Lung (tissue), 12 donors: ENCODE results near the gene RAD51C. TPM values are rescaled to one million over a fixed set of nuclear protein-coding genes. Genes with fewer than 3 reads are reported as not detected.
"Not testable (repeated sequence)": the region's sequence is repeated elsewhere in the genome, so short reads cannot be mapped to it uniquely, and the experiment has no call there.

Experiments
- ATAC-seq: fragments of 200-7000 bp; cut with Tn5 transposase; one replicate; pipeline ENCODE4 v1.9.1; 2020; ENCODE audit warnings: moderate number of reproducible peaks; ENCODE audit not compliant: insufficient read depth, low FRiP score
- DNase-seq, 3 donors: peaks; one replicate each; pipeline ENCODE4 v3.0.0-alpha.2; 2013 to 2017
- H3K27ac ChIP-seq, 2 donors: one replicate each; pipeline ENCODE4 v1.5.1; 2013; ENCODE audit warnings: mild to moderate bottlenecking in 2 of 2, moderate library complexity in 2 of 2, control low read depth in 1 of 2, inconsistent platforms in 1 of 2, low read depth in 1 of 2, low read length in 1 of 2
- H3K27me3 ChIP-seq, 3 donors: one replicate each; pipeline ENCODE4 v1.5.1; 2013; ENCODE audit warnings: low read length in 2 of 3; ENCODE audit not compliant: control insufficient read depth in 3 of 3, insufficient read depth in 3 of 3
- H3K36me3 ChIP-seq, 4 donors: one replicate each; pipeline ENCODE4 v1.5.1; 2013; ENCODE audit warnings: low read length in 4 of 4, mild to moderate bottlenecking in 1 of 4, moderate library complexity in 1 of 4; ENCODE audit not compliant: control insufficient read depth in 4 of 4, insufficient read depth in 4 of 4
- H3K4me1 ChIP-seq, 5 donors: one replicate each; pipeline ENCODE4 v1.5.1; 2013; ENCODE audit warnings: low read length in 5 of 5, mild to moderate bottlenecking in 2 of 5, moderate library complexity in 1 of 5; ENCODE audit not compliant: control insufficient read depth in 5 of 5, insufficient read depth in 5 of 5
- H3K4me3 ChIP-seq: one replicate; pipeline ENCODE4 v1.5.1; 2013; ENCODE audit warnings: mild to moderate bottlenecking, control low read depth, moderate library complexity
- H3K9ac ChIP-seq, 2 donors: one replicate each; pipeline ENCODE4 v1.5.1; 2013; ENCODE audit warnings: low read length in 2 of 2, control low read depth in 1 of 2; ENCODE audit not compliant: insufficient read depth in 1 of 2
- H3K9me3 ChIP-seq, 4 donors: one replicate each; pipeline ENCODE4 v1.5.1; 2013; ENCODE audit warnings: low read length in 3 of 4, mild to moderate bottlenecking in 1 of 4, moderate library complexity in 1 of 4; ENCODE audit not compliant: control insufficient read depth in 4 of 4, insufficient read depth in 3 of 4
- WGBS, 2 donors: extraction: QIAGEN DNeasy Blood & Tissue Kit; methylation state at CpG; one replicate each; pipeline ENCODE4 v1.1.7; 2013; 5-methylcytosine and 5-hydroxymethylcytosine counted together
- polyA plus RNA-seq, 2 donors: library from polyadenylated mRNA; stranded (reverse); fragments of 200-250 nt; gene quantifications; one replicate each; pipeline ENCODE4 v1.2.1, GENCODE V29; 2013
- total RNA-seq, 2 donors: library from RNA; depleted of rRNA in 1 of 2; stranded (reverse); fragments of >200 nt in 1 of 2; gene quantifications; one replicate each; pipeline ENCODE4 v1.2.1, GENCODE V29; 2014 to 2021
- TF ChIP-seq, protein P1 (sequence below): IDR thresholded peaks from 2 replicates; pipeline ENCODE4 v1.5.1; 2012; ENCODE audit warnings: mild to moderate bottlenecking; ENCODE audit errors: control extremely low read depth, extremely low read depth
- donor health status: control.
- donor health status: control.
- donor health status: Bipolar disorder and iron deficiency.
- donor health status: healthy.
- donor health status: DM: yes; HTN: yes; CAD: no.

RAD51C gene
- total and polyA plus RNA-seq, 4 donors, result 14.2 to 26.6 (median 19.1) TPM

DNA sequence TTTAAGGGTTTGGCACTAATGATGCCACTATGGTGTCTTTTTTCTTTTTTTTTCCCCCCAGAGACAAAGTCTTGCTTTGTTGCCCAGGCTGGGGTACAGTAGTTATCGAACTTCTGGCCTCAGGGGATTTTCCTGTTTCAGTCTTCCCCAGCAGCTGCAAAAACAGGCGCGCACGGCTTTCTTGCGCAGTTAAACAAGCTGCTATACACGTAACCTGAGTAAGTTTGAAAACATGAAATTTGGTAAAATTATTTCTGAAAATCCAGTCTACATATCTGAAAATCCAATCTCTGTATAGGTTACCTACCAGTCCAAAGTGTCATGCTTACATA, 12.4 kb upstream of the RAD51C start:
- Histone ChIP-seq H3K4me1 (no peaks in the 10 kb centered on the region), H3K27ac (no peak overlapping the region), H3K27me3 (no peaks in the 10 kb centered on the region), H3K36me3 (no peaks in the 10 kb centered on the region), H3K9me3 (no peaks in the 10 kb centered on the region), H3K9ac (no peak overlapping the region), H3K4me3 (no peak overlapping the region)
- 84 to 87% methylated on average over 6 of the region's 6 CpGs for WGBS, 2 donors
- ATAC-seq (no peak), DNase-seq (no peak)
- TF ChIP-seq, protein P1, sequence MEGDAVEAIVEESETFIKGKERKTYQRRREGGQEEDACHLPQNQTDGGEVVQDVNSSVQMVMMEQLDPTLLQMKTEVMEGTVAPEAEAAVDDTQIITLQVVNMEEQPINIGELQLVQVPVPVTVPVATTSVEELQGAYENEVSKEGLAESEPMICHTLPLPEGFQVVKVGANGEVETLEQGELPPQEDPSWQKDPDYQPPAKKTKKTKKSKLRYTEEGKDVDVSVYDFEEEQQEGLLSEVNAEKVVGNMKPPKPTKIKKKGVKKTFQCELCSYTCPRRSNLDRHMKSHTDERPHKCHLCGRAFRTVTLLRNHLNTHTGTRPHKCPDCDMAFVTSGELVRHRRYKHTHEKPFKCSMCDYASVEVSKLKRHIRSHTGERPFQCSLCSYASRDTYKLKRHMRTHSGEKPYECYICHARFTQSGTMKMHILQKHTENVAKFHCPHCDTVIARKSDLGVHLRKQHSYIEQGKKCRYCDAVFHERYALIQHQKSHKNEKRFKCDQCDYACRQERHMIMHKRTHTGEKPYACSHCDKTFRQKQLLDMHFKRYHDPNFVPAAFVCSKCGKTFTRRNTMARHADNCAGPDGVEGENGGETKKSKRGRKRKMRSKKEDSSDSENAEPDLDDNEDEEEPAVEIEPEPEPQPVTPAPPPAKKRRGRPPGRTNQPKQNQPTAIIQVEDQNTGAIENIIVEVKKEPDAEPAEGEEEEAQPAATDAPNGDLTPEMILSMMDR, result no peak

DNA sequence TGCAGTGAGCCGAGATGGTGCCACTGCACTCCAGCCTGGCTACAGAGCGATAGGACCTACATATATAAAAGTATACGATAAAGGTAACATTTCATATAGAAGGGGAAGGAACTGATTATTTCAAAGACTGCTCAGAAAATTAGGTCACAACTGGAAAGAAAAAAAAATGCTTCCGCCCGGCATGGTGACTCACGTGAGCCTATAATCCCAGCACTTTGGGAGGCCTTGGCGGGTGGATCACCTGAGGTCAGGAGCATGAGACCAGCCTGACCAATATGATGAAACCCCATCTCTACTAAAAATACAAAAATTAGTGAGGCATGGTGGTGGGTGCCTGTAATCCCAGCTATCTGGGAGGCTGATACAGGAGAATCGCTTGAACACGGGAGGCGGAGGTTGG, 8.4 kb upstream of the RAD51C start:
- peaks cover 0 to 4% (median 0%) of the 10 kb centered on the region in 3 donors for H3K27me3 ChIP-seq
- TF ChIP-seq, protein P1, result no peak
- H3K4me1 ChIP-seq, result no peaks in the 10 kb centered on the region
- H3K27ac ChIP-seq, result no peak overlapping the region
- no peak for ATAC-seq
- H3K4me3 ChIP-seq, result no peak overlapping the region
- H3K9ac ChIP-seq, result no peak overlapping the region
- no peak for DNase-seq
- H3K36me3 ChIP-seq, result no peaks in the 10 kb centered on the region
- no peaks in the 10 kb centered on the region for H3K9me3 ChIP-seq
- WGBS, 2 donors, result 83 to 95% methylated on average over 10 of the region's 10 CpGs

DNA sequence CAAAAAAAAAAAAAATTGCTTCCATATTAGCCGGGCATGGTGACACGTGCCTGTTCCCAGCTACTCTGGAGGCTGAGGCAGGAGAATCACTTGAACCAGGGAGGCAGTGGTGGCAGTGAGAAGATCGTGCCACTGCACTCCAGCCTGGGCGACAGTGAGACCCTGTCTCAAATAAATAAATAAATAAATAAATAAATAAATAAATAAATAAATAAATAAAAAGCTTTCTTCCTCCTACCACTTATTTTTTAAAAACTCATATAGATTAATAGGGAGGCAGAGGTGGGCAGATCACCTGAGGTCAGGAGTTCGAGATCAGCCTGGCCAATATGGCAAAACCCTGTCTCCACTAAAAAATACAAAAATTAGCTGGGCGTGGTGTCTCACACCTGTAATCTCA, 7.9 kb upstream of the RAD51C start:
- not testable (repeated sequence) for ATAC-seq, H3K36me3 ChIP-seq, H3K9me3 ChIP-seq, H3K27ac ChIP-seq, H3K4me3 ChIP-seq, H3K27me3 ChIP-seq, H3K4me1 ChIP-seq, H3K9ac ChIP-seq, DNase-seq
- whole genome bisulfite sequencing, 2 donors, result 92% methylated on average over 6 of the region's 6 CpGs

DNA sequence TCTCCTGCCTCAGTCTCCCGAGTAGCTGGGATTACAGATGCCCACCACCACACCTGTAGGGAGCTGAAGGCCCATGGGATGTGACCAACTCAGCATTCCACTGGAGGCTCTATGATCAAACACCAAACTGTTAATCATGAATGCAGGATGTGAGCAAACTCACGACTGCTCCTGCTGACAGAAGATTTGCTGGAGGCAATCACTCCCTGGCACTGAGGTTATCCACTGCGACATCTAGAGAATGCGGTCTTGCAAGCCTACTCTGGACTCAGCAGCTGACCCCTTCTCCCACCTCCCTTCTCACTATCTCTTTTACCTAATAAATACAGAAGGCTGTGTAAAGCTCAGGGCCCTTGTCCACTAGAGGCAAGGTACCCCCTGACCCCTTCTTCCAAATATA, 5.4 kb upstream of the RAD51C start:
- H3K27ac ChIP-seq, result no peak overlapping the region
- DNase-seq, result no peak
- no peak for ATAC-seq
- no peak overlapping the region for H3K4me3 ChIP-seq
- no peaks in the 10 kb centered on the region for H3K4me1 ChIP-seq
- no peaks in the 10 kb centered on the region for H3K36me3 ChIP-seq
- TF ChIP-seq, protein P1, result no peak
- no peak overlapping the region for H3K9ac ChIP-seq
- H3K27me3 ChIP-seq, result peaks cover 0 to 4% (median 0%) of the 10 kb centered on the region in 3 donors
- WGBS, 2 donors, result 72 to 81% methylated on average over 4 of the region's 4 CpGs
- H3K9me3 ChIP-seq, result peaks cover 0 to 3% (median 0%) of the 10 kb centered on the region in 4 donors
